ENCODE data around the gene GOSR2.
"Not testable (repeated sequence)": the region's sequence is repeated elsewhere in the genome, so short reads cannot be mapped to it uniquely, and the experiment has no call there.

GOSR2 gene

DNA sequence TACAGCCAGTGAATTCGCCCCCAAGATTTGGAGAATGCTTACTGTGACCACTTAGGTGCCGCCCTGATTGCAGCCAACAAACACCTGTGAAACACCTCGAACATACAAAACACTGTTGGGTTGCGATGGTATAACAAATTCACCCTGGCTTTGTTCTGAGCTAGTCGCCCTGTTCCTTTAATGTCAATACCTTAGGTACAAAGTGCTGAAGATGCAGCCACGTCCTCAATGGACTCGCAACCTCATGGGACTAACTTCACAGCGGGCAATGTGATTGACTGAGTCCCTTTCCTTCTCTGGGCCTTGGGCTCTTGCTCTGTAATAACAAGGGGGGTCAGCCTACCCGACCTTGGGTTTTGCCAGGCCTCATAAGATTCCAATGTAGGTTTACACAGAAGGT is 28.9 kb upstream of the GOSR2 start:
- DNase-seq (ENCODE audit: low read depth) = no peak

DNA sequence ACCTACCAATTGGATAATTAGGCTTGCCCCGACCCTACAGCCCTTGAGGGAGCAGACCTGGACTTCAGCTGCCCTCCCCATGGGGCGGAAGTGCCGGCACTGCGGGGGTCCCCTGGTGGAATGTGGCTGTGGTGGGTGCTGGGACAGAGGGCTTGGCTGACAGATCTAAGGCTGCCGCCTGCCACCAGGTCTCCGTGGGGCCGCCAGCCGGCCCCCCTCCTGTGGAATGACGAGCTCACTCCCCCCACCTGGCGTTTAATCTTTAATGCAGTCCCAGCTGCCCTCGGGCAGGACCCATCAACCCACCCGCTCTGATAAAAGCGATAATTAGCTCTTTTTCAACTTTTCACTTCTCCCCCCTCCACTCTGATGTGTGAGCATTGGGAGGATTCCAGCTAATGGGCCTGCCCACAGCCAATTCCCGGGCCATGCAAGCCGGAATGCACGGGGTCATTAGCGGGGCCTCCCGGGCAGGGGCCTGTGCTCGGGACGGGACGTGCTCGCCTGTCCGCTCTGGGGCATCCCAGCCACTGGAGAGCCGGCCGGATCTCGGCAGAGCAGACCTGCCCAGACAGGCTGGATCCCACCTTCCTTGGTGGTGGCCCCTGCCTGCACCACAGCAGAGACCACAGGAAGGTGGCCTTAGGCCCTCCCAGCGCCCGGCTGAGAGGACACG is 28.3 kb upstream of the GOSR2 start:
- DNase-seq (ENCODE audit: low read depth) = no peak

DNA sequence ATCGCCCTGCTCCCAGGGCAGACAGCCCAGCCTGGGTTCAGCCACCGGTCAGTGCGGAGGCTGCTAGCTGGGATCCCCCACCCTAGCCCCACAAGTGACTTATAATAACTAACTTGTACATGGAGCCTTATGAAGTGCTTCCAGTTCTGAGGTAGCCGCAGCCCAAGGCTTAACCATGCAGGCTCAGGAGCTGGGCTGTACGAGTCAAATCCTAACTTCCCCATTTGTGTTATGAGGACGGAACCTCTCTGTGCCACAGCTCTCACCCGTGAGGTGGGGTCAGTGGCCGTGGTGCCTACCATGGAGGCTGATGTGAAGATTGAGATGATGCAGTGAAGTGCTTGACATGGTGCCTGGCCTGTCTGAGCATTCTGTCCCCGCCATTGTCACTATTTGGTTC is 27.8 kb upstream of the GOSR2 start:
- DNase-seq (ENCODE audit: low read depth) = no peak

DNA sequence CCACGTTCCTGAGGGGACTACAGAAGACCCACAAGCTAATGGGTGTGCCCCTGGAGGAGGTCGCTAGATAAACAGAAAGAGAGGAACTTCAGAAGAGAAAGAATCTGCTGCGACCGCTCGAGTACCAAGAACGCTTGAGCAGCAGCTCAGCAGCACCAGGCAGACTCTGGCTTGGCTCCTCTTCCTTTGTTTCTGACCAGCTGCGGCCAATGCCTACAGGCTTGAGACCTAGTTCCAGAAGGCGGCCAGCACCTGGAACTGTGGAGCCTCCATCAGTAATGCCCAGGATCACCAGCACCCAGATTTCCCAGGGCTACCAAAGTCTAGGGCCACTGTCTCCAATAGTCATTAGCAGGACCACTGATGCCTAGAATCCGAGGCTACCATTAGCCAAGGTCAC is 26.0 kb upstream of the GOSR2 start:
- no peak for DNase-seq (ENCODE audit: low read depth)

DNA sequence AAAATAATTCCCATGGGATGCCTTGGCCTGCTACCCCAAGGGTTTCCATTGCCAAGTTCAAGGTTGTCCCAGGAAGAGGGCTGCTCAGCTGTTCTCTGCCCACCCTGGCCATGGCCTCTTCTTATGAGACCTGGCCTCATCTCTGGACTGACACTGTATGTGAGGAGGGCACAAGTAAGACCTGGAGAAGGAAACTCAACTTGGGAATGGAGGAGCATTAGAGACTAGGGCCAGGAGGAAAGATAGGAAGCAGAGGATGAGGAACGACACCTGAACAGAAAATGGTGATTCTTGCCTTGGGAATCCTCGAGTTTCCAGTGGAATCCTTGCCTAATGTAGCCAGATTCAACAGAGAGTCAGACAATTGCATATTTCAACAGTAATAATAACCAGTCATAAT is 24.6 kb upstream of the GOSR2 start:
- no peak for DNase-seq (ENCODE audit: low read depth)

DNA sequence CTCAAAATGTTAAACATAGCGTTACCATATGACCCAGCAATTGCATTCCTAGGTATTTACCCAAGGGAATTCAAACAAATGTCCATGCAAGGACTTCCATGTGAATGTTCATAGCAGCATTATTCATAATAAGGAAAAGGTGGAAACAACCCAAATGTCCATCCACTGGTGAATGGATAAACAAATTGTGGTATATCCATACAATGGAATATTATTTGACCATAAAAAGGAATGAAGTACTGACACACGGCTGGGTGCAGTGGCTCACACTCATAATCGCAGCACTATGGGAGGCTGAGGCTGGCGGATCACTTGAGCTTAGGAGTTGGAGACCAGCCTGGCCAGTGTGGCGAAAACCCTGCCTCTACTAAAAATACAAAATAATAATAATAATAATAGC is 24.1 kb upstream of the GOSR2 start:
- no peak for DNase-seq (ENCODE audit: low read depth)

DNA sequence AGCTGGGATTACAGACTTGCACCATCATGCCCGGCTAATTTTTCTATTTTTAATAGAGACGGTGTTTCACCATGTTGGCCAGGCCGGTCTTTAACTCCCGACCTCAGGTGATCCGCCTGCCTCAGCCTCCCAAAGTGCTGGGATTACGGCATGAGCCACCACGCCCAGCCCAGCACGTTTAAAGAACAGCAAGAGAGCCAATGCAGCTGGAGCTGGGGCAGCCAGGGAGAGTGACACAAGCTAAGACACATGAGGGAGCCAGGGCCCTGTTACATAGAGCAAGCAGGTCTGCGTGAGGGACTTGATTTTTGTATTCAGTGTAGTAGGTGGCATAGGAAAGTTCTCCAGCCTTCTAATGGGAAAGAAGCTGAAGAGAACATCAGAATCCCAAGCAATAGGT is 21.7 kb upstream of the GOSR2 start:
- no peak for DNase-seq (ENCODE audit: low read depth)

DNA sequence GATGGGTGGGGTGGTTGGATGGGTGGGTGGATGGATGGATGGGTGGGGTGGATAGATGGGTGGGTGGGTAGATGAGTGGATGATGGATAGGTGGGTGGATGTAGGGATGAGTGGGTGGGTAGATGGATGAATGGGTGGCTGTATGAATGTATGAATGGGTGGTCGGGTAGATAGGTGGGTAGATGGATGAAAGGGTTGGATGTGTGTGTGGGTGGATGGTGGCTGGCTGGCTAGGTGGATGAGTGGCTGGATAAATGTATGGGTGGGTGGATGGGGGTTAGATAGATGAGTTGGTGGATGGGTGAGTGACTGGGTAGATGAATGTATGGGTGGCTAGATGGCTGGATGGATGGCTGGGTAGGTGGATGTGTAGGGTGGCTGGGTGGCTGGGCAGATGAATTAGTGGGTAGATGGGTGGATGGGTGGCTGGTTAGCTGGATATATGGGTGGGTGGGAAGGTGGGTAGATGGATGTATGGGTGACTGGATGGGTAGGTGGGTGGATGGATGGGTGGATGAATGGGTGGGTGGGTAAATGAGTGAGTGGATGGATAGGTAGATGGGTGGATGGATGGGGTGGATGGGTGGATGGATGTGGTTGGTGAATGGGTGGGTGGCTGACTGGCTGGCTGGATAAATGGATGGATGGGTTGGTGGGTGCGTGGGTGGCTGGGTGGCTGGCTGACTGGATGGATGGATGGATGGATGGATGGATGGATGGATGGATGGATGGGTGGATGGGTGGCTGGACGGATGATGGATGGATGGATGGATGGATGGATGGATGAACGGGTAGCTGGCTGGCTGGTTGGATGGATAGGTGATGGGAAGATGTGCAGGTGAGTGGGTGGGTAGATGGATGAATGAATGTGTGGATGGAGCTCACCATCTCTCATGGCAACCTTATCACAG is 18.9 kb upstream of the GOSR2 start:
- no peak for DNase-seq (ENCODE audit: low read depth)

DNA sequence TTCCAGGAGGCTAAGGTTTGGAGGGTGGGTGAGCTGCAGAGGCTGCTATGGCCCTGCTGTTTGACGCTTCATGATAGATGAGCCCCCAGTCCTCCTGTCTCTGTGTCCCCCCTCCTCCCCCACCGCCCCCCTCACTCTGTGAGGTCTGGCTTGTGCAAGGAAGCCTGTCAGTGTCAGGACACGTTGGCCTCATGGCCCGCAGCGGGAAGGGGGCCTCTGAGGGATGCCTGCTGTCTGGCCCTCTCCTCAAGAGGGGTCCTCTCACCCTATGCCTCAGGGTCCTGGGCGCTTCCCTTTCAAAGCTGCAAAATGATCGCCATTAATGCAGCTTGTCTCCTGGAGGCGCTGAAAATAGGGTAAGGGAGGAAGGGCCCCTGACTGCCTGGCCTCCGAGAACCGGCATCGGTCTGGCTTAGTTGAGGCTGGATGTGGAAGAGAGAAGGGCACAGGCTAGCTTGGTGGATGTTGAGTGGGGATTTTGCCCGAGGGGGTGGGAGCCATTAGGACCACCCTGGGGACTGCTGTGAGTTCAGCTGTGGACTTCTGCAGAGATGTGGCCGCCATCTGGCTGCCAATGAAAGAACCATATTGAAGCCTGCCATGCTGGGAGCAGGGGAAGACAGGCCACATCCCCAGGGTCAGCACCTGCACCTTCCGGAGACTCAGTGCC is 14.8 kb upstream of the GOSR2 start:
- DNase-seq (ENCODE audit: low read depth) = no peak

DNA sequence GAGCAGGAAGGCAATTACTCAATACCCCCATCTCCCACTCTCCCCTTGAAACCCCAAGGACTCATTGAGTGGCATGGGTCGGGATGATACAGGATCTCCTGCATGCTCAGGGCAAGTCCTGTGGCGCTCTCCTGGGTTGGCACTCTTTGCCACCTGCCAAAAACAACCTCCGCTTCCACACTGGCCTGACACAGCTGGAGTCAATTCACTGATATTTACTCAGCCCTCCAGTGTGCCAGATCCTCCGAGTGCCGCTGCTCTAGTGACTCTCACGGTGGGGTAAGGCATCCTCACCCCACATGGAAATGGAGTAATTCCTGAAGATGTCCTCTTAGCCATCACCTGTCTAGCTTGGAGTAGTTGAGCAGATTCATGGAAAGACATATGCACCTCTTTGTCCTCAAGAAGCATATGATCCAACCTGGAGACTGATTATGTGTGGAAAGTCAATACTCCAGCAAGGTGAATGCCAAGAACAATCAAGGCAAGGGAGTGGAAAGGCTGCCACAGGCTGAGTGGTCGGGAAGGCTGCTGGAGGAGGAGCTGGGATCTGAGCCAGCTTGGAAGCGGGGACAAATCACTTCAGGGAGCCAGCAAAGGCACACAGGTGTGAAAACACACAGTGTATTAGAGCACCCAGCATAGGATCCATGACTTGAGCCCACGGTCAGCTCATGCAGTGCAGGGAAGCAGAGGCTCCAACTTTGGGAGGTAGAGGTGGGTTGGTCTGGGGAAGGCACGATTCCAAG is 12.6 kb upstream of the GOSR2 start:
- DNase-seq (ENCODE audit: low read depth) = no peak

DNA sequence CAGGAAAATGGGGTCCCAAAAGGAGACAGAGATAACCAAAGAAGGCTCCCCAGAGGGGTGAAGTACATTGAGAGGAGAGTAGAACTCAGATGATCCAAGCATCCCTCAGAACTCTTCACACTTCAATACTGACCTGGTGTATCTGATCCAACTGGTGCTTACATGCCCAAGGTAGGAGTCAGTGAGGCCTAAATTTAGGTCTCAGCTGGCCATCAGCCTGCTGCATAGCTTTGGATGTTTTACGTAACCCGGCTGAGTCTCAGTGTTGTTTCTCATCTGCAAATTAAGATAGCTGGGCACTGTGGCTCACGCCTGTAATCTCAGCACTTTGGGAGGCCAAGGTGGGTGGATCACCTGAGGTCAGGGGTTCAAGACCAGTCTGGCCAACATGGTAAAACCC is 11.6 kb upstream of the GOSR2 start:
- DNase-seq (ENCODE audit: low read depth) = no peak

DNA sequence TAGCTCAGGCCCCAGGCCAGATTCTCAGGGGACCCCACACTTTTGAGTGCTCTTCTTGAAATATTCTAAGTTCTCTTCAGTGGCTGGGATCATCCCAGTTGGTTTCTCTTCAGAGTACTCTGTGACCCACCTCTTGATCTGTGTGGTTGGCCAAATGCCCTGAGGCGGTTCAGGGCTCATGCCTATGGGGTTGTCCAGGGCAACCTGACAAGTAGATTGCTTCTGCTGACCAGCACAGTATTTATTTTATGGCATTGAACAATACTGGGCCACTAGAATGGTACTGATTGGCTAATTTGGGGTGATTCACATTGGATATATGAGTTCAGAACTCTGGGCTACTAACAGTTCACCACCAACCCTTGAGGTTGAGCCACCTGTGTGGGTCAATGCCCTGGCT is 7.4 kb upstream of the GOSR2 start:
- DNase-seq (ENCODE audit: low read depth) = no peak

DNA sequence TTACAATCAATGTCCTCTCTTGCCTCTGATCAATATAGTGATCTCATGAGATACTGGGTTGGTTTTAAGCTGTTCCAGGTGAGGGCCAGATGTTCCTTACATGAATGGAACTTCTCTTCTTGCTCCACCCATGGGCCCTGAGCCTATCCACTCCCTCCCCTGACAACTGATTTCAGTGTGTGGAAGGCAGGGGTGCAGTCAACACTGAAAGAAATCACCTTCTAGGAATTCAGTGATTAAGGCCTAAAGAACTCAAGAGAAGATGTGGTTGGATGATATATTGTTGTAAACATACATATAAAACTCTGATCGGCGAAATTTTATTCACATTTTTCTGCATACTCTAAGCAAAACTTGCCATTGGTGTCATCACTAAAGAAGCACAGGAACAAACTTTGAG is 6.7 kb upstream of the GOSR2 start:
- DNase-seq (ENCODE audit: low read depth) = no peak

DNA sequence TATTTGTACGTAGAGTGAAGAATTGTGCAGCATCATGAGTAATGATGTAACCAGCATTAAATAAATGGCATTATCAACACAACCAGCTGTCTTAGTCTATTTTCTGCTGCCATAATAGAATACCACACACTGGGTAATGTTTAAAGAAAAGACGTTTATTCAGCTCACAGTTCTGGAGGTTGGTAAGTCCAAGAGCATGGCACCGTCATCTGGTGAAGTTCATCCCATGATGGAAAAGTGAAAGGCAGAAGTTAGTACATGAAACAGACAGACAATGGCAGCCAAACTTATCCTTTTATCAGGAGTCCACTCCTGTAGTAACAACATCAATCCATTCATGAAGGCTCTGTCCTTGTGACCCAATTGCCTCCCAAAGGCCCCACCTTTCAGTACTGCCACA is 6.3 kb upstream of the GOSR2 start:
- DNase-seq (ENCODE audit: low read depth) = no peak

DNA sequence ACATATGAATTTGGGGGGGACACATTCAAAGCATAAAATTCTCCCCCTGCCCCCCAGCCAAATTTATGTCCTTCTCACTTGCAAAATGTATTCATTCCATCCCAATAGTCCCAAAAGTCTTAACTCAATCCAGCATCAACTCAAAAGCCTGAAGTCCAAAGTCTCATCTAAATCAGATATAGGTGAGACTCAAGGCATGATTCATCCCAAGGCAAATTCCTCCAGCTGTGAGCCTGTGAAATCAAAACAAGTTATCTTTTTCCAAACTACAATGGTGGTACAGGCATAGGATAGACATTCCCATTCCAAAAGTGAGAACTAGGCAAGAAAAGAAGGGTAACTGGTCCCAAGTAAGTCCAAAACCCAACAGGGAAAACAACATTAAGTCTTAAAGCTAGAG is 5.9 kb upstream of the GOSR2 start:
- DNase-seq (ENCODE audit: low read depth) = no peak

DNA sequence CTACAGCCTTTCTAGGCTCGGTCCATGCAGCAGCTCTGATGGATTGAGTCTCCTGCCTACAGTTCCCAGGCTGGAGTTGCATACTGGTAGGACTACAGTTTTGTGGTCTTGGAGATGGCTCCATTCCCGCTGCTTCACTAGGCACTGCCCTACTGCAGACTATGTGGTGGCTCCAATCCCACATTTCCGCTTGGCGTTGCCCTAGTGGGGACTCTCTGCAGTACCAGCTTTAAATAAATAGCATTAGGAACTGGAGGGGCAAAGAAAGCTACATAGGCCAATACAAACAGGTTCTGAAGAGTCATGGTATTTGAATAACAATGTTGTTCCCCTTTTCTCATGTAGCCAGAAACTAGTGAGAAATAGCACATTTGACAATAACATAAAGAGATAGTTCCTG is 5.4 kb upstream of the GOSR2 start:
- no peak for DNase-seq (ENCODE audit: low read depth)

DNA sequence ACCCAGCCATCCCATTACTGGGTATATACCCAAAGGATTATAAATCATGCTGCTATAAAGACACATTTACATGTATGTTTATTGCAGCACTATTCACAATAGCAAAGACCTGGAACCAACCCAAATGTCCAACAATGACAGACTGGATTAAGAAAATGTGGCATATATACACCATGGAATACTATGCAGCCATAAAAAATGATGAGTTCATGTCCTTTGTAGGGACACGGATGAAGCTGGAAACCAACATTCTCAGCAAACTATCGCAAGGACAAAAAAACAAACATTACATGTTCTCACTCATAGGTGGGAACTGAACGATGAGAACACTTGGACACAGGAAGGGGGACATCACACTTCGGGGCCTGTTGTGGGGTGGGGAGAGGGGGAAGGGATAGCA is 998 bp upstream of the GOSR2 start:
- not testable (repeated sequence) for DNase-seq (ENCODE audit: low read depth)

DNA sequence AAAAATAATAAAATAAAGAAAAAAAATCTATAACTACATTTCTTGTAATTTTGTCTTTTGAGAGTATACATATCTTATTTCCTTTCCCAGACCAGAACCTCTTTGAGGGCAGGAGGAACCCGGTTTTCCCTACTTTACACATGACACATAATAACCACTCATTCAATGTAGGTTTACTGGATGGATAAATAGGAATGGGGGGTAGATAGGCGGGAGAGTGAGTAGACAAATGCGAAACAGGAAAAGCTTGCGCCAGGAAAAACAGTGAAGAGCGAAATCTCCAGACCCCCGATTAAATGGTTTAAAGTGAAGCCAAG is 515 bp upstream of the GOSR2 start:
- no peak for DNase-seq (ENCODE audit: low read depth)

DNA sequence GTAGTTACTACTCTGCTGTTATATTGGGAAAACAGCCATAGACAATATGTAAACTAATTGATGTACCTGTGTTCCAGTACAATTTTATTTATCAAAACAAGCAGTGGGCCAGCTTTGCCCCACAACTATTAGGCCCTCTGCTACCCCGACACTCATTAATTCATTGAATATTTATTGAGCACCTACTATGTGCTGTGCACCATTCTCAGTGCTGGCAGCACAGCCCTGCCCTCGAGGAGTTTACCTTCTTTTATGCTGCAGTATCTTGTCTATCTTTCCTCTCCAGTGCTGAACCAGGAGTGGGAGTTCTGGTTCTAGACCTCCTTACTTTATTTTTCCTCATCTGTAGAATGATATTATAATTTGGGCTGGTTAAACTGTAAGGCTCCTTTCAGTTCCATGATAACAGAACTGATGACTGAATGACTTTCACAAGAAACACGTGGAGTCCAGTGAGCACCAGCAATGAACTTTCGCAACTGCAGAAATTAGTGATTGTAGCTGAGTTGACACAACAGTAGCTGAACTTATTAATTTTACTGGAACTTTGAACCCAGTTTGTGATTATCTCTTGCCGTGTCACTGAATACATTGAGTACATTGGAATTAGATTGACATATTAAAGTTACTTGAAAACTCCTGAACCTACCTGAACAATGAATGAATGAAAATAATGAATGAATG is 2.4 kb downstream of the GOSR2 start:
- no peak for DNase-seq (ENCODE audit: low read depth)

DNA sequence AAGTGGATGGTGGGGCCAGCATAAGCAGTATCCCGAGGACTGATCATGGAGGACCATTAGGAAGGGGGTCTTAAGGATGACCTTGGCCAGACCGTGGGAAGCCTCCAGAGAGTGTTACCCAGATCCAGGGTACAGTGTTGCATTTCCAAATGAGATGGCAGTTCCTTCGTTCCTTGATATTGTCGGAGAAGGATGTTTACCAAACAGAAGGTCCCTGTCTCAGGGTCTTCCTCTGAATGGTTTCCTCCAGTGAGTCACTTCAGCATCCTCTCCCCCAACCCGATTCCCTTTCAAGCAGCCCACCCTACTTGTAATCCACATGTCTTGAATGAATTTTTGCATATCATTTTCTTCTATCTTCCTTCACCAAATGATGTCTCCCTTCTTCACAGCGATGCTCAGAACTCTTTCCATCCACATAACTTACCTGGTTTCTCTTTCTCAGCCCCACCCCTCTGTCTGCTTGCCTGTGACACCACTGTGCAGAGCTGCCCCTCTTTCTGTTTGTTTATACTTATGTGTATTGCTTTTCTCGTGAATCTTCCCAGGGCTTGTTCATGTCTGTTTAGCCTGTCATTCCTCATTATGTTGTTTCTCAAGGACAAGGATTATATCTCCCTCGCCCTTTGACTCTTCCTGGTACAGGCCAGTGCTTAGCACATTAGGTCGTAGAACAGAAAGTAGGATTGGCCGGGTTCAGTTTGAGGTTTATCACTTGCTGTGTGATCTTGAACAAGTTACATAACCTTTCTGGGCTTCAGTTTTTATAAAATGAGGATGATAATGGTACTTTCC is 5.7 kb downstream of the GOSR2 start:
- DNase-seq (ENCODE audit: low read depth) = no peak

DNA sequence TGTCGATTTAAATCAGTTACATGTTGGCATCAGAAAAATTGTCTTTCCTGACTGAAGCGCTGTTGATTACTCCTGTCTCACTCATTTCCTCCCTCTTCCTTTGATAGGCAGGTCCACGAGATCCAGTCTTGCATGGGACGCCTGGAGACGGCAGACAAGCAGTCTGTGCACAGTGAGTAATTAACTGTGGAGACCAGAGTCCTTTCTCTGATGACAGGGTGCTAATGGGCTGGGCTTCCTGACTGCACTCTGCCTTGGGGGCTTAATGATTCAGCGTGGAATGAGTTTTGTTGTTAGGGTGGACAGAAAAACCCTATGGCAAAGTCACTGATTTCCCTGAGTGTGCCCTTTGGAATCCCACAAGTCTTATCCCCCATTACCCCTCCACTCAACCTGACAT is 6.5 kb downstream of the GOSR2 start:
- no peak for DNase-seq (ENCODE audit: low read depth)
